ENCODE data around the gene CPZ. TPM values are rescaled to one million over a fixed set of nuclear protein-coding genes. Genes with fewer than 3 reads are reported as not detected.

The CPZ gene
- total RNA-seq, 1 experiment from 2014 or later: not detected

DNA sequence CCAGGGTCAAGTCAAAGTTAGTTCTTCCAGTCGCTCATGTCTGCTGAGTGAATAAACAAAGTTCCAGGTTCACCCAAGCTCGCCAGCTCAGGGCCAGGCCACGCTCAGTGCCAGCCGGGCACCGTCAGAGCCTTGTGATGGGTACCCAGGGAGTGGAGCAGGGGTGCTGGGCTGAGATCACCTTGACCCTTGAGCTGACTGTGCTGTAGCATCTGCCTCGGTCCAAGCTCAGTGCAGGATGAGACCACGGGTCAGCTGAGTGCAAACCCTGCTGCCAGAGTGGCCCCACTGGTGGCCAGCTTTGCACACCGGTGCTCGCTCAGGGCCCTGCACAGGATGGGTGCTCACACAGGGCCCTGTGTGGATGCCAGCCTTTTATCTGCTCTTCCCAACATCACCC is 4.3 kb downstream of the CPZ start:
- no peak overlapping the region for H3K27ac Mint-ChIP-seq (ENCODE audit: unreplicated experiment)
- CTCF ChIA-PET: interaction anchor here (0.6 kb wide), 1 partner anchor 11 kb away, joined by 5 read pairs; no protein-coding TSS in a partner anchor
- intact Hi-C loops (cut with micrococcal nuclease; ENCODE audit: unreplicated experiment): no loop called here
- no peak for TF ChIP-seq CTCF (IDR thresholded peaks at IDR 0.05; ENCODE audit: unreplicated experiment)
- DNase-seq: no peak
- H3K36me3 Mint-ChIP-seq (ENCODE audit: insufficient read depth, unreplicated experiment): no peaks in the 10 kb centered on the region
- no peaks in the 10 kb centered on the region for H3K9me3 Mint-ChIP-seq (ENCODE audit: low read depth, unreplicated experiment)
- no peak overlapping the region for H3K4me3 Mint-ChIP-seq (ENCODE audit: low read depth, unreplicated experiment)
- BruUV-seq (replicated peaks): no TSS peak
- peaks cover 21% of the 10 kb centered on the region for H3K27me3 Mint-ChIP-seq (ENCODE audit: unreplicated experiment)
- peaks cover 9% of the 10 kb centered on the region for H3K4me1 Mint-ChIP-seq (ENCODE audit: low read depth, unreplicated experiment)

DNA sequence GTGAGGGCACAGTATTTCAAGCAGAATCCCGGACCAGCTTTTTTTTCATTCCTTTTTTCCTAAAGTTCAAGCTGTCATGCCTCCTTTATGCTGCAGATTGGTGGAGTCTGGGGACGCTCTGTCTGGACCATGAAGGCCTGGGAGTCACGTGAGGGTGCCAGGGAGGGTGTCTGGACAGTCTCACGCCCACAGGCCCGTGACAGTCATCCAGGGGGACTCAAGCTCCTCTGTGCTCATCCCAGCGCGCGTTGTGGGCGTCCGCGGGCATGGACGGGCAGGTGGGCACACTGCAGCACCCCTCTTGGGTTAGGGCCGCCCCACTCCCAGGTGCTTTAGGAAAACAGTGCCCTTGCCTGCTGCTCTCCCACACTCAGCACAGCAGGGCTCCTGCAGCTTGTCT is 4.8 kb downstream of the CPZ start:
- Mint-ChIP-seq H3K4me1 (ENCODE audit: low read depth, unreplicated experiment) (peaks cover 9% of the 10 kb centered on the region), H3K4me3 (ENCODE audit: low read depth, unreplicated experiment) (no peak overlapping the region), H3K36me3 (ENCODE audit: insufficient read depth, unreplicated experiment) (no peaks in the 10 kb centered on the region), H3K9me3 (ENCODE audit: low read depth, unreplicated experiment) (no peaks in the 10 kb centered on the region), H3K27me3 (ENCODE audit: unreplicated experiment) (peaks cover 25% of the 10 kb centered on the region), H3K27ac (ENCODE audit: unreplicated experiment) (no peak overlapping the region)
- intact Hi-C loops (cut with micrococcal nuclease; ENCODE audit: unreplicated experiment): no loop called here
- BruUV-seq (replicated peaks): no TSS peak
- CTCF ChIA-PET: interaction anchor here (0.6 kb wide), 1 partner anchor 11 kb away, joined by 5 read pairs; no protein-coding TSS in a partner anchor
- no peak for TF ChIP-seq CTCF (IDR thresholded peaks at IDR 0.05; ENCODE audit: unreplicated experiment)
- no peak for DNase-seq

GRCh38 chr4:8597791-8598190 is 5.2 kb downstream of the CPZ start:
- CTCF ChIA-PET: no interaction called here
- H3K27ac Mint-ChIP-seq (ENCODE audit: unreplicated experiment): no peak overlapping the region
- no TSS peak for BruUV-seq (replicated peaks)
- no peak overlapping the region for H3K4me3 Mint-ChIP-seq (ENCODE audit: low read depth, unreplicated experiment)
- intact Hi-C loops (cut with micrococcal nuclease; ENCODE audit: unreplicated experiment): no loop called here
- H3K4me1 Mint-ChIP-seq (ENCODE audit: low read depth, unreplicated experiment): peaks cover 9% of the 10 kb centered on the region
- DNase-seq: no peak
- no peaks in the 10 kb centered on the region for H3K36me3 Mint-ChIP-seq (ENCODE audit: insufficient read depth, unreplicated experiment)
- no peak for TF ChIP-seq CTCF (IDR thresholded peaks at IDR 0.05; ENCODE audit: unreplicated experiment)
- peaks cover 29% of the 10 kb centered on the region for H3K27me3 Mint-ChIP-seq (ENCODE audit: unreplicated experiment)
- H3K9me3 Mint-ChIP-seq (ENCODE audit: low read depth, unreplicated experiment): no peaks in the 10 kb centered on the region

GRCh38 chr4:8598391-8599090 is 6.0 kb downstream of the CPZ start:
- CTCF ChIA-PET: interaction anchor here (0.6 kb wide), 1 partner anchor 319 kb away, joined by 3 read pairs; no protein-coding TSS in a partner anchor
- Mint-ChIP-seq H3K27me3 (ENCODE audit: unreplicated experiment) (peaks cover 29% of the 10 kb centered on the region), H3K4me3 (ENCODE audit: low read depth, unreplicated experiment) (no peak overlapping the region), H3K9me3 (ENCODE audit: low read depth, unreplicated experiment) (no peaks in the 10 kb centered on the region), H3K36me3 (ENCODE audit: insufficient read depth, unreplicated experiment) (no peaks in the 10 kb centered on the region), H3K27ac (ENCODE audit: unreplicated experiment) (no peak overlapping the region), H3K4me1 (ENCODE audit: low read depth, unreplicated experiment) (peaks cover 9% of the 10 kb centered on the region)
- no peak for TF ChIP-seq CTCF (IDR thresholded peaks at IDR 0.05; ENCODE audit: unreplicated experiment)
- BruUV-seq (replicated peaks): no TSS peak
- intact Hi-C loops (cut with micrococcal nuclease; ENCODE audit: unreplicated experiment): no loop called here
- DNase-seq: no peak

Data from Calu3 (cell line).